ENCODE measurements around the gene RAB13. TPM values are rescaled to one million over a fixed set of nuclear protein-coding genes. Genes with fewer than 3 reads are reported as not detected.
A peak's percentile ranks its signal among the peaks of the same experiment; 100 is the strongest.

Gene RAB13
- total RNA-seq, 1 experiment from 2014 or later, result 122 TPM

DNA sequence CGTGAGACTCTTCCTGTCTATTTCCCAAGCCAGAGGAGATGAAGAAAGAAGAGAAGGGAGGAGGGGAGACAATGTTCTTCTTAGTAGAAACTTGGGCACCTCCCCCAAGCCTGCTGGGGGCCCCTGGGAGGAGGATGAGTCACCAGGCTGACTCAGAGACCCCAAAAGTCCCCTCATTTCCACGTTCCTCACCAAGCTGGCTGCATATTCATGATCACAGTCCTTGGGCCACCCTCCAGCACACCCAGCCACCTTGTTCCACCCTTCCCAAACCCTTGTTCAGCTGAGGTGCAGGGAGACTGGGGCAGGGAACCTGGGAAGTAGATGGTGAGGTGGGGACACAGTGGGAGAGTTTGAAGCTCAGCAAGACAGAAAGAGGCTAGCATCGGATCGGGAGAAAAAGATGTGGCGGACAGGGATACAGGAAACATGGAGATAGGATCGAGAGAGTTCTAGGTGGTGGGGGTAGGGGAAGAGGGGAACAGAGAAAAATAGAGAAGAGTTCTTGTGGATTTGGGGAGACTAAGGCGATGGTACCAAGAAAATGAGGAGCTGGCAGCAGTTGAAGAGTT lies 712 bp downstream of the RAB13 start:
- no peak overlapping the region for H4K8ac ChIP-seq (replicated peaks; ENCODE audit: insufficient read length, low read depth, low read length)
- no peak overlapping the region for H3T11ph ChIP-seq (ENCODE audit: low read length)
- no peak overlapping the region for H2AK5ac ChIP-seq (ENCODE audit: insufficient read length, low read length)
- H3K23me2 ChIP-seq (ENCODE audit: insufficient read length, low read depth, low read length, poor library complexity, severe bottlenecking), result peaks cover 18% of the 10 kb centered on the region
- H2BK5ac ChIP-seq (ENCODE audit: insufficient read length, low read length), result no peak overlapping the region
- peaks cover 15 to 17% of the 10 kb centered on the region in 2 experiments for H3K4me1 Mint-ChIP-seq
- H3K56ac ChIP-seq (ENCODE audit: insufficient read length, low read depth, low read length), result no peak overlapping the region
- no peak overlapping the region for H3K23ac ChIP-seq (ENCODE audit: insufficient read length, low read depth, low read length)
- H2BK120ac ChIP-seq (ENCODE audit: low read depth, low read length, poor library complexity, severe bottlenecking), result no peak overlapping the region
- peaks cover 1% of the 10 kb centered on the region; the same call in 1 of the 2 replicates for H3K79me2 ChIP-seq (ENCODE audit: insufficient read depth, low read length)
- no peak overlapping the region for H4K91ac ChIP-seq (ENCODE audit: insufficient read length, low read depth, low read length)
- H2AFZ ChIP-seq (ENCODE audit: low read length), result peak overlapping the region; percentile 15
- peak; percentile 42 for DNase-seq
- no peaks in the 10 kb centered on the region for H3K27me3 ChIP-seq (ENCODE audit: insufficient read depth, low read length)
- H3K27ac Mint-ChIP-seq, result peak overlapping the region; percentile 23 to 97 (median 97); a peak in 6 of 7 replicates
- H3K79me1 ChIP-seq (ENCODE audit: insufficient read depth, low read depth, low read length, poor library complexity, severe bottlenecking), result no peaks in the 10 kb centered on the region
- H3K27ac ChIP-seq (ENCODE audit: insufficient read length, low read depth, low read length), result no peak overlapping the region
- H3K4ac ChIP-seq (ENCODE audit: low read depth, low read length), result no peak overlapping the region
- peak overlapping the region; percentile 84 for H3K4me2 ChIP-seq (ENCODE audit: insufficient read depth, insufficient read length, low read length)
- TF ChIP-seq, protein P1, sequence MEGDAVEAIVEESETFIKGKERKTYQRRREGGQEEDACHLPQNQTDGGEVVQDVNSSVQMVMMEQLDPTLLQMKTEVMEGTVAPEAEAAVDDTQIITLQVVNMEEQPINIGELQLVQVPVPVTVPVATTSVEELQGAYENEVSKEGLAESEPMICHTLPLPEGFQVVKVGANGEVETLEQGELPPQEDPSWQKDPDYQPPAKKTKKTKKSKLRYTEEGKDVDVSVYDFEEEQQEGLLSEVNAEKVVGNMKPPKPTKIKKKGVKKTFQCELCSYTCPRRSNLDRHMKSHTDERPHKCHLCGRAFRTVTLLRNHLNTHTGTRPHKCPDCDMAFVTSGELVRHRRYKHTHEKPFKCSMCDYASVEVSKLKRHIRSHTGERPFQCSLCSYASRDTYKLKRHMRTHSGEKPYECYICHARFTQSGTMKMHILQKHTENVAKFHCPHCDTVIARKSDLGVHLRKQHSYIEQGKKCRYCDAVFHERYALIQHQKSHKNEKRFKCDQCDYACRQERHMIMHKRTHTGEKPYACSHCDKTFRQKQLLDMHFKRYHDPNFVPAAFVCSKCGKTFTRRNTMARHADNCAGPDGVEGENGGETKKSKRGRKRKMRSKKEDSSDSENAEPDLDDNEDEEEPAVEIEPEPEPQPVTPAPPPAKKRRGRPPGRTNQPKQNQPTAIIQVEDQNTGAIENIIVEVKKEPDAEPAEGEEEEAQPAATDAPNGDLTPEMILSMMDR (conservative IDR thresholded peaks at IDR 0.05), result no peak
- no peaks in the 10 kb centered on the region for H4K20me1 ChIP-seq (ENCODE audit: control insufficient read depth, insufficient read depth, insufficient read length)
- no peak overlapping the region for H4K5ac ChIP-seq (ENCODE audit: insufficient read length, low read depth, low read length)
- no peak overlapping the region for H2BK15ac ChIP-seq (ENCODE audit: low read depth, low read length)
- no peak overlapping the region for H2BK20ac ChIP-seq (ENCODE audit: low read depth, low read length, poor library complexity, severe bottlenecking)
- peak overlapping the region; percentile 23 for H3K14ac ChIP-seq (ENCODE audit: insufficient read depth, low read length)
- H3K9me3 Mint-ChIP-seq, result no peaks in the 10 kb centered on the region; a peak in 1 of 5 replicates
- H2BK12ac ChIP-seq (ENCODE audit: insufficient read length, low read depth, low read length), result no peak overlapping the region
- no peaks in the 10 kb centered on the region for H3K27me3 Mint-ChIP-seq (ENCODE audit: low read depth)
- H3K9me3 ChIP-seq (ENCODE audit: control insufficient read depth, low read depth, low read length), result no peaks in the 10 kb centered on the region
- WGBS (ENCODE audit: extremely low coverage, insufficient read length, low lambda C conversion rate), result no CpG with 5 or more reads among the region's 7 CpGs
- no peaks in the 10 kb centered on the region for H3K4me1 ChIP-seq (ENCODE audit: insufficient read depth, low read length)
- H3K36me3 Mint-ChIP-seq (ENCODE audit: insufficient read depth in 1 of 3, low read depth in 3 of 3), result peaks cover 13 to 35% (median 27%) of the 10 kb centered on the region in 3 experiments; a peak in 6 of 7 replicates
- H3K9ac ChIP-seq (ENCODE audit: extremely low read depth, insufficient read length, low read length), result peak overlapping the region; percentile 80
- peak overlapping the region; percentile 88 to 97 for H3K4me3 Mint-ChIP-seq
- H3K18ac ChIP-seq (ENCODE audit: insufficient read length, low read depth, low read length), result peak overlapping the region; percentile 22

Measured in H9 (cell line).